Stimulated activated CD8-positive, alpha-beta memory T cell treated with anti-CD3 and anti-CD28 coated beads, Interleukin-4, amount 100 ng/mL, for 1 hour (primary cell): ENCODE data around the gene TOGARAM1.

Source experiments
- DNase-seq, 2 donors: peaks; one replicate each; pipeline ENCODE4 v3.0.0-alpha.2; 2020; ENCODE audit warnings: low read depth in 2 of 2, low spot score in 1 of 2

The TOGARAM1 gene

DNA sequence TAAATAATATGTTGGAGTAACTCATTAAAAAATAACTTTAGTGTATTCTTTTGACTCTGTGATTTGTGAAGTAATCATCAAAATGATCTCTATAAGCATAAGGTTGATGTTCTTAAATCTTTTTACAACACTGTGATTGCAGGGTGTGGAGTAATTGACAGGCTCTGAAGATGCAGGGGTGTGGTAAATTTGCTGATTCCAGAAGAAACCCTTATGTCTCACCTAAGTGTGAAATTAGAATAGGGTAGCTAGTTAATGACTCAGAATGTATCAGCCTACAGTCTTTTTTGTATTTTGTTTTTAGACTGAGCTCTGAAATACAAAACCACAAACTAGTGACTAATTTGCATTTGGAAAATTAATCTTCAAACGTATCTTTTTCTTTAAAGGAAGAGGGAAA lies 127.8 kb downstream of the TOGARAM1 start:
- DNase-seq: no peak

- DNase-seq: no peak
These were observed 129.7 kb downstream of the TOGARAM1 start for GRCh38 chr14:45091710-45092109.

DNA sequence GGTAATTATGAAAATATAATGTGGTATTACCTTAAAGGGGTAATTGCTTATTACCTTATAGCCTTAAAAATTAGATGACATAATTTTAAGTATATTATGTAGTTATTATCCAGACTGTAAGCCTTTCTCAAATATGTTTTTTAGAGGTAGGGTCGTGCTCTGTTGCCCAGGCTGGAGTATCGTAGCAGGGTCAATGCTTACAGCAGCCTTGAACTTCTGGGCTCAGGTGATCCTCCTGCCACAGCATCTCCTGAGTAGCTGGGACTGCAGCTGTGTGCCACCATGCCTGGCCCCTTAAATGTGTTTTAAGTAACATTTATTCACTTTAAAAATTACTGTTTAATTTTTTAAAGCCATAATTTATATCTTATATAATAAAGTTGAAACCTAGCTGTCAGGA lies 132.3 kb downstream of the TOGARAM1 start:
- DNase-seq: no peak

- no peak for DNase-seq
These were observed 133.2 kb downstream of the TOGARAM1 start for GRCh38 chr14:45095143-45095542.

DNA sequence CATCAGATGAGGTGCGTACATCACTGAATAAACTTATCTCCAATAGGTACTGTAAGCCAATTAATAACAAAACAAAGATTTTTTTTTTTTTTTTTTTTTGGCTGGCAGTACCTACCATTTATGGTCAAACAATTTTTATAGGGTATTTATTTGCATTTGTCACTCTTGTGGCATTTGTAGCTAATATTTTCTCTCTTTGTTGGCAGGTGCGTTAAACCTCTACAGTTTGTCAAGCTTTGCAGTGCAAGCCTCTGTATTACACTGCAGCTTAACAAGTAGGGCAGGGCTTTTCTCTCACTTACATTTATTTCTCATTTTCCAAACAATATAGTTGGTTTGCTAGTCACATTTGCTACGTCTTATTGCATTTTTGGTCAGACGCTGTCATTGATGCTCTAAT lies 134.2 kb downstream of the TOGARAM1 start:
- DNase-seq: no peak

GRCh38 chr14:45103806-45104205 lies 141.8 kb downstream of the TOGARAM1 start:
- DNase-seq: no peak

DNA sequence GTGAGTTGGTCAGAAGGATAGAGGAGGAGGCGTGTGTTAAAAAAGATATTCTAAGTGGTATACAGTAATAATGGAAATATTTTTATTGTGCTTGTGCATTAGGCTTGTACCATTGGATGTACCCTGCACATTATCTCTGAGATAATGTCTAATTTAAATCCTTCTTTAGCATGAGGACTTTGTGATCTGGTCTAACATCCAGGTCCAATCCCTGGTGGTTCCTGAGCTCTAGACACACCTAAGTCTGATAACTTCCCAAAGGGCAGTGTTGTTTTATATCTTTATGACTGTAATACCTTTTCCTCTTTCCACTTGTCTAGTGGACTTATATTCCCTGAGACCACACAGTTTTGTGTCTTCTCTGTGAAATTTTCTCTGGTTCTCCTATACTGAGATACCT lies 142.6 kb downstream of the TOGARAM1 start:
- DNase-seq: no peak

DNA sequence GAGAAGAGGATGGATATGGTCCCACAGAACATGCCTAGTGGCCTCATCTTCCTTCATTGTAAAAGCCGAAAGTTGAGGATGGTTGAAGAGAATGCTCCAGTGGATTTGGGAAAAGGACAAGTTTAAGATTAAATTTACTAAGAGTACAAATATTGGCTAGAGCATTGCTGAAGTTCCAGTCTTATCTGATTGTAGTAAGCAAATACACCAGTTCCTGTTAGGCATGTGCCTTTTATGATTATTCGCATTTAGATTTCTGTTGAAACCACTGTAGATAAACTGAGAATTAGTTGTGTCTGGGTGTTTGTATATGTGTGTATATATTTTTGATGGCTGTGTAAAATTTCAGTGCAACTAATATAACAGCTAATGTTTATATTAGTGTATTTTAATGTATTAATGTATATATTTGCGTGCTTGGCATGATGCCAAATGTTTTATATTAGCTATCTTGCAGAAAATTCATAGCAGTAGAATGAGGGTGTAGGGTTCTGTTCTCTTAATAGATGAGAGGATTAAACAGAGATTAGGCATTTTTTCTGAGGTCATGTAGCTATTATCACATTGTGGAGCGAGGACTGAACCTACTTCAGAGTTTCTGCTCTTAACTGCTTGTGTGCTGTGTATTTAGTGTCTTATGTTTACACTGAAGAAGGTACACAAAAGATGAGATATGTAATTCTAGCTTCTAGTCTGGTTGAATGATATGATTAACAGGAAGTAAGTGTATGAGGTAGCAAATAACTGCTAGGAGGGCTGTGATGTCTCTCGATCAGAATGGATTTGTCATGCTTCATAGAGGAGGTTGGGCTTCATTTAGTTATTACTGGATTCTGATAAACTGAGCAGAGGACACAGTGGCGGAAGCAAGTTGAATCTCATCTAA lies 151.1 kb downstream of the TOGARAM1 start:
- no peak for DNase-seq

GRCh38 chr14:45114327-45114726 lies 152.3 kb downstream of the TOGARAM1 start:
- DNase-seq: no peak

- no peak for DNase-seq
These were observed 156.6 kb downstream of the TOGARAM1 start for GRCh38 chr14:45118594-45118993.

DNA sequence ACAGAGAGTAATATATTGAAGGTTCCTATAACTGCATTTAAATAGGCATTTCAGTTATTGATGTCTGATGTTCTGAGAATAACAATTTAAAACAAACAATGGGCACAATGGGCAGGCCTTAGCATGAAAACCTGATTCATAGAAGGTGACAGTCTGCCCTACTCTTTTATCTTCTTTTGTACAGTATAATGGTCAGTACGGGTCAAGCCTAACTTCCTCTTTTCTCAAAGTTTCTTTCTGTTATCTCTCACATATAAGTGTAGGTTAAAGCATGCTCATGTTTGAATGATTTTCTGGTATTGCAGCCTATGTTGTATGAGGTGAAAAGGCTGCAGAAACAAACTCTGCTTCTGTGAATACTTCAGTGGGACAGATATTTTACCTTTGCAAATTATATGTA lies 158.1 kb downstream of the TOGARAM1 start:
- no peak for DNase-seq

DNA sequence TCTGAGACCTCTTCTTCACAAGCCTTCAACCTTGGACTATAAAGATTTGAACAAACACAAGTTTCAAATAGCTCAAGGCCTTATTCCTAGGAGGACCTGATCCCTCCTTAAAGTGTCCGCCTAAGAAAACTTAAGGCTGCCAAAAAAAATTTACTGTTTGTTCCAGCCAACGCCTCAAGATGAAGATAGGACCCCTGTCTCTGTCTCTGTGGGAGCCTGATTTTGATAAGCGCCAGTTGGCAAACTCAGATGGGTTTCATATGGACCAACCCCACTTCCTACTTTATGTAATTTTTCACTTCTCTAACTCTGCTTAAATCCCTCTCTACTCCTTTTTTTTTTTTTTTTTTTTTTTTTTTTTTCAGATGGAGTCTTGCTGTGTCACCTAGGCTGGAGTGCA lies 161.3 kb downstream of the TOGARAM1 start:
- DNase-seq: no peak
